ENCODE results near the gene GINS1. TPM values are rescaled to one million over a fixed set of nuclear protein-coding genes. Genes with fewer than 3 reads are reported as not detected.

GINS1 gene
- total and polyA plus RNA-seq, 2 donors (not counting 3 experiments of a cell fraction or from before 2014, with no cell fraction given): 8.2 to 26.3 TPM

DNA sequence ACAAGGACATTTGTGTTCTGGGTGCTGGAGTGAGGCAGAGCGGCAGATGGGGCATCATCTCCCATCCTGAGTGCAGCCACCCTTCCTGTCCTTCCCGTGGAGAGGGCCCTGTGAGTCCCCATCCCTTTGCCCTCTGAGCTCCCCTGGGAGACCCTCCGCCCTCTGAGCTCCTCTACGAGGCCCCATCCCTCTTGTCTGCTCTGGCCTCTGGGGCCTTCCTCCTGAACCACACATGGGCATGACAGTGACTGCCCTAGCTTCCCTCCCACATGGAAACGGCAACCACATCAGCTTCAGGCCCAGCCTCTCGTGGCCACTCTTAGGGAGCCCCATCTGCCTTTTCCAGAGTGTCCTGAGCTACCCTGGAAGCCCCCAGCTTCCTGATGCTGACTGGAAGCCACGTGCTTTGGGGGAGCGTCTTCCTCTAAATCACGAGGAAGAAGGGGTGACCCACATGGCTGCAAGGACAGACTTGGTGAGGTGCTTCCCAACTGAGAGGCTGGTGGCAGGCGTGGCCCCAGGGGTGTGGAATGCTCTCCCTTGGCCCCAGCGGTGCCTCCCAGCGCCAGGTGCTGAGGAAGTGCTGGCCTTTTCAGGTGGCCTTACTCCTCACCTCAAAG is 52.6 kb downstream of the GINS1 start:
- intact Hi-C loops (cut with micrococcal nuclease): no loop called here

More for the DNA sequence above, 52.6 kb downstream of the GINS1 start:
- dilution Hi-C loops (cut with MboI; ENCODE audit: extremely low pct_ligation_motif_present, low sequenced_read_pairs): no loop called here
- BruUV-seq (replicated peaks): no TSS peak
- Histone ChIP-seq H3K9me3 (replicated peaks; ENCODE audit: control insufficient read depth, insufficient read depth, low read length) (no peaks in the 10 kb centered on the region), H3K27me3 (ENCODE audit: control insufficient read depth in 2 of 2, insufficient read depth in 2 of 2, low read length in 2 of 2) (no peaks in the 10 kb centered on the region), H3K79me2 (ENCODE audit: control insufficient read depth, insufficient read depth, low read length) (no peaks in the 10 kb centered on the region), H3K36me3 (ENCODE audit: control insufficient read depth in 2 of 2, extremely low read depth in 1 of 2, insufficient read depth in 2 of 2, low read length in 2 of 2) (peaks cover under 1 to 28% of the 10 kb centered on the region in 2 experiments), H3K9ac (replicated peaks; ENCODE audit: extremely low read depth, insufficient read depth, low read length) (no peak overlapping the region), H3K9me1 (replicated peaks; ENCODE audit: control insufficient read depth, extremely low read depth, insufficient read depth, low read length) (no peaks in the 10 kb centered on the region), H3K4me1 (ENCODE audit: control insufficient read depth, extremely low read depth, insufficient read depth, low read length) (no peaks in the 10 kb centered on the region), H3K4me2 (ENCODE audit: insufficient read depth, low read length) (no peak overlapping the region), H3K4me3 (replicated peaks in 1 of 3; ENCODE audit: insufficient read depth in 1 of 3, low read depth in 1 of 3, low read length in 3 of 3) (no peak overlapping the region), H2AFZ (ENCODE audit: low read depth, low read length) (no peak overlapping the region), H3K27ac (ENCODE audit: insufficient read depth, low read depth, low read length) (no peak overlapping the region), H4K20me1 (replicated peaks; ENCODE audit: control insufficient read depth, extremely low read depth, insufficient read depth, low read length) (no peaks in the 10 kb centered on the region)
- no peak for TF ChIP-seq GATA2 (IDR thresholded peaks at IDR 0.05; ENCODE audit: insufficient read depth, insufficient read length, low read depth, low read length)
- no peak for TF ChIP-seq EZH2 (IDR thresholded peaks at IDR 0.05; ENCODE audit: borderline replicate concordance, low read depth, low read length, severe bottlenecking)
- TF ChIP-seq POLR2AphosphoS5 (IDR thresholded peaks at IDR 0.05; ENCODE audit: insufficient read depth, low read depth, low read length): no peak
- TF ChIP-seq, protein P1, sequence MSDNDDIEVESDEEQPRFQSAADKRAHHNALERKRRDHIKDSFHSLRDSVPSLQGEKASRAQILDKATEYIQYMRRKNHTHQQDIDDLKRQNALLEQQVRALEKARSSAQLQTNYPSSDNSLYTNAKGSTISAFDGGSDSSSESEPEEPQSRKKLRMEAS (IDR thresholded peaks at IDR 0.05; ENCODE audit: insufficient read depth, insufficient read length): no peak
- TF ChIP-seq POLR2A (IDR thresholded peaks at IDR 0.05; ENCODE audit: low read depth, low read length): no peak
- TF ChIP-seq FOS (IDR thresholded peaks at IDR 0.05; ENCODE audit: borderline replicate concordance, insufficient read depth, low read length): no peak
- TF ChIP-seq, protein P2, sequence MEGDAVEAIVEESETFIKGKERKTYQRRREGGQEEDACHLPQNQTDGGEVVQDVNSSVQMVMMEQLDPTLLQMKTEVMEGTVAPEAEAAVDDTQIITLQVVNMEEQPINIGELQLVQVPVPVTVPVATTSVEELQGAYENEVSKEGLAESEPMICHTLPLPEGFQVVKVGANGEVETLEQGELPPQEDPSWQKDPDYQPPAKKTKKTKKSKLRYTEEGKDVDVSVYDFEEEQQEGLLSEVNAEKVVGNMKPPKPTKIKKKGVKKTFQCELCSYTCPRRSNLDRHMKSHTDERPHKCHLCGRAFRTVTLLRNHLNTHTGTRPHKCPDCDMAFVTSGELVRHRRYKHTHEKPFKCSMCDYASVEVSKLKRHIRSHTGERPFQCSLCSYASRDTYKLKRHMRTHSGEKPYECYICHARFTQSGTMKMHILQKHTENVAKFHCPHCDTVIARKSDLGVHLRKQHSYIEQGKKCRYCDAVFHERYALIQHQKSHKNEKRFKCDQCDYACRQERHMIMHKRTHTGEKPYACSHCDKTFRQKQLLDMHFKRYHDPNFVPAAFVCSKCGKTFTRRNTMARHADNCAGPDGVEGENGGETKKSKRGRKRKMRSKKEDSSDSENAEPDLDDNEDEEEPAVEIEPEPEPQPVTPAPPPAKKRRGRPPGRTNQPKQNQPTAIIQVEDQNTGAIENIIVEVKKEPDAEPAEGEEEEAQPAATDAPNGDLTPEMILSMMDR (IDR thresholded peaks at IDR 0.05; ENCODE audit: extremely low read depth in 1 of 2, insufficient read depth in 1 of 2, low read depth in 1 of 2, low read length in 2 of 2): no peak
- no peak for TF ChIP-seq MYC (IDR thresholded peaks at IDR 0.05; ENCODE audit: low read depth, low read length)
- TF ChIP-seq JUN (IDR thresholded peaks at IDR 0.05; ENCODE audit: borderline replicate concordance, insufficient read depth, insufficient read length, low read depth): no peak
- ChIA-PET CTCF (no interaction called here), POLR2A (no interaction called here)
- FAIRE-seq (no peak), DNase-seq (ENCODE audit: low read depth, low spot score) (no peak)

Data from endothelial cell of umbilical vein (primary cell).